HCT116 (cell line): ENCODE data around the gene ITGA4. TPM values are rescaled to one million over a fixed set of nuclear protein-coding genes. Genes with fewer than 3 reads are reported as not detected.

ENCODE experiments used
- ATAC-seq: fragments of 200-7000 bp; cut with Tn5 transposase; 2 replicates; pipeline ENCODE4 v1.9.1; 2020; ENCODE audit warnings: mild to moderate bottlenecking, moderate library complexity
- BruUV-seq: library from RNA; stranded (reverse); fragments of 400-500 nt; replicated peaks from 2 replicates; lab custom pipeline; 2021; lab: Mats Ljungman, UMichigan
- CTCF ChIA-PET: fragments of 300-600 bp; sonication (Branson Sonifier 250); formaldehyde crosslinking; loops from one replicate; lab custom pipeline; 2021; ENCODE audit warnings: antibody characterized with exemption; lab: Charles Lee
- POLR2A ChIA-PET: fragments of 300-600, 350-600 bp; sonication (Branson Sonifier 250); formaldehyde crosslinking; loops from one replicate; lab custom pipeline; 2021; ENCODE audit warnings: antibody characterized with exemption; lab: Charles Lee
- RAD21 ChIA-PET, 2 experiments: fragments of 300-600 bp; sonication (Branson Sonifier 250); formaldehyde crosslinking; loops; one replicate each; lab custom pipeline; 2023; ENCODE audit warnings: low total read pairs in 2 of 2; ENCODE audit not compliant: uncharacterized antibody in 2 of 2, unreplicated experiment in 2 of 2, low non-redundant PET in 1 of 2; lab: Charles Lee
- DNase-seq: peaks from one replicate; pipeline ENCODE4 v3.0.0-alpha.2; 2010; ENCODE audit warnings: low read depth, low spot score
- H2AFZ ChIP-seq: fragments of 200-600 bp; shearing (Covaris generic), sonication (generic); 2 replicates; pipeline ENCODE4 v1.6.1; 2017; ENCODE audit warnings: low read depth, mixed run types, mixed read lengths, antibody characterized with exemption, low read length; ENCODE audit not compliant: poor library complexity, severe bottlenecking
- H3K27ac ChIP-seq: 2 replicates; pipeline ENCODE4 v1.5.1; 2012; ENCODE audit warnings: low read depth, low read length
- H3K27me3 ChIP-seq: fragments of 200-600 bp; sonication (generic); 2 replicates; pipeline ENCODE4 v1.6.1; 2016; ENCODE audit warnings: mixed run types, low read length, mixed read lengths; ENCODE audit not compliant: insufficient read depth
- H3K36me3 ChIP-seq, 2 experiments: fragments of 200-500 bp in 1 of 2; fragments of 200-600 bp in 1 of 2; sonication (Bioruptor generic) in 1 of 2; sonication (generic) in 1 of 2; 2 replicates each; pipeline versions ENCODE4 v1.5.1 to v1.6.1; 2014 to 2016; ENCODE audit warnings: low read length in 2 of 2, inconsistent platforms in 1 of 2, mixed read lengths in 1 of 2, mixed run types in 1 of 2; ENCODE audit not compliant: insufficient read depth in 2 of 2, control insufficient read depth in 1 of 2
- H3K4me1 ChIP-seq, 2 experiments: fragments of 200-600 bp in 1 of 2; sonication (generic) in 1 of 2; 2 replicates each; pipeline versions ENCODE4 v1.5.1 to v1.6.1; 2012 to 2017; ENCODE audit warnings: low read length in 2 of 2, inconsistent platforms in 1 of 2, mild to moderate bottlenecking in 1 of 2, mixed read lengths in 1 of 2, mixed run types in 1 of 2, moderate library complexity in 1 of 2; ENCODE audit not compliant: insufficient read depth in 2 of 2, control insufficient read depth in 1 of 2
- H3K4me2 ChIP-seq: fragments of 200-600 bp; sonication (generic); 2 replicates; pipeline ENCODE4 v1.6.1; 2017; ENCODE audit warnings: mixed run types, low read length, mixed read lengths
- H3K4me3 ChIP-seq, 2 experiments: fragments of 200-600 bp in 1 of 2; sonication (generic) in 1 of 2; replicated peaks in 1 of 2; 2 replicates each; pipeline ENCODE4 v1.5.1; 2011 to 2016; ENCODE audit warnings: low read length in 2 of 2, control low read depth in 1 of 2, low read depth in 1 of 2, mild to moderate bottlenecking in 1 of 2, mixed read lengths in 1 of 2, mixed run types in 1 of 2
- H3K79me2 ChIP-seq: fragments of 200-600 bp; sonication (generic); 2 replicates; pipeline ENCODE4 v1.6.1; 2017; ENCODE audit warnings: mild to moderate bottlenecking, mixed run types, low read length, moderate library complexity, mixed read lengths; ENCODE audit not compliant: insufficient read depth
- H3K9ac ChIP-seq: fragments of 200-600 bp; sonication (generic); 2 replicates; pipeline ENCODE4 v1.6.1; 2016; ENCODE audit warnings: low read length, mixed read lengths
- H3K9me2 ChIP-seq: fragments of 200-600 bp; sonication (generic), shearing (Covaris generic); 2 replicates; pipeline ENCODE4 v1.6.1; 2017; ENCODE audit warnings: mixed run types, mild to moderate bottlenecking, moderate library complexity; ENCODE audit not compliant: insufficient read depth
- H3K9me3 ChIP-seq, 2 experiments: fragments of 200-500 bp in 1 of 2; fragments of 200-600 bp in 1 of 2; sonication (Bioruptor generic) in 1 of 2; sonication (generic) in 1 of 2; 2 replicates each; pipeline ENCODE4 v1.6.1; 2014 to 2017; ENCODE audit warnings: low read length in 2 of 2, mixed read lengths in 2 of 2, inconsistent platforms in 1 of 2, low read depth in 1 of 2, mild to moderate bottlenecking in 1 of 2, mixed run types in 1 of 2, moderate library complexity in 1 of 2; ENCODE audit not compliant: control insufficient read depth in 1 of 2, insufficient read depth in 1 of 2
- H4K20me1 ChIP-seq: fragments of 200-600 bp; sonication (generic), shearing (Covaris generic); 2 replicates; pipeline ENCODE4 v1.6.1; 2017; ENCODE audit warnings: mixed run types, mild to moderate bottlenecking, moderate library complexity; ENCODE audit not compliant: insufficient read depth
- EZH2phosphoT487 ChIP-seq: fragments of 200-600 bp; IDR thresholded peaks from 2 replicates; pipeline ENCODE4 v1.6.1; 2018; ENCODE audit warnings: antibody characterized with exemption, borderline replicate concordance
- JUND ChIP-seq: IDR thresholded peaks from 2 replicates; pipeline ENCODE4 v1.6.1; 2012
- MAX ChIP-seq: IDR thresholded peaks from 2 replicates; pipeline ENCODE4 v1.6.1; 2012
- POLR2AphosphoS5 ChIP-seq: IDR thresholded peaks from 2 replicates; pipeline ENCODE4 v1.6.1; 2011; ENCODE audit warnings: mild to moderate bottlenecking, low read depth, low read length, moderate library complexity
- SIN3A ChIP-seq: IDR thresholded peaks from 2 replicates; pipeline ENCODE4 v1.6.1; 2012; ENCODE audit warnings: low read depth
- SRF ChIP-seq: IDR thresholded peaks from 2 replicates; pipeline ENCODE4 v1.6.1; 2012; ENCODE audit warnings: low read depth
- ZBTB33 ChIP-seq: IDR thresholded peaks from 2 replicates; pipeline ENCODE4 v1.6.1; 2011; ENCODE audit warnings: mild to moderate bottlenecking, low read length, moderate library complexity; ENCODE audit not compliant: insufficient replicate concordance; ENCODE audit errors: extremely low read depth
- ZFX ChIP-seq: fragments of 450-650 bp; IDR thresholded peaks from 2 replicates; pipeline ENCODE4 v1.6.1; 2017
- ZNF274 ChIP-seq: fragments of 200-500 bp; sonication (Bioruptor generic); IDR thresholded peaks from 2 replicates; pipeline ENCODE4 v1.6.1; 2014; ENCODE audit warnings: mild to moderate bottlenecking, low read depth, low read length, inconsistent platforms
- intact Hi-C: fragments of 100-400 bp; cut with micrococcal nuclease; formaldehyde crosslinking; loops from 2 replicates; pipeline ENCODE4 v1.10.0; 2022
- total RNA-seq: library from RNA; stranded (reverse); gene quantifications from one replicate; pipeline ENCODE4 v1.2.1, GENCODE V29; 2021; ENCODE audit not compliant: unreplicated experiment

Gene ITGA4
- total RNA-seq, 1 experiment from 2014 or later = 0.49 TPM

GRCh38 chr2:181468811-181469210 is 11.6 kb downstream of the ITGA4 start:
- H3K4me3 ChIP-seq = no peak overlapping the region
- no peak for DNase-seq
- RAD21 ChIA-PET = no interaction called here
- BruUV-seq = no TSS peak
- H3K27ac ChIP-seq = no peak overlapping the region
- no peaks in the 10 kb centered on the region for H4K20me1 ChIP-seq
- H3K27me3 ChIP-seq = no peaks in the 10 kb centered on the region
- POLR2A ChIA-PET = no interaction called here
- no peaks in the 10 kb centered on the region for H3K9me3 ChIP-seq
- no peaks in the 10 kb centered on the region for H3K79me2 ChIP-seq
- no peak for ATAC-seq
- H2AFZ ChIP-seq = no peak overlapping the region
- intact Hi-C loops = loop anchor here (5.0 to 10.0 kb wide), 2 partner anchors 1176 to 1347 kb away; no protein-coding TSS in a partner anchor
- H3K9ac ChIP-seq = no peak overlapping the region
- TF ChIP-seq ZFX (no peak), MAX (no peak), SRF (no peak), SIN3A (no peak)
- H3K36me3 ChIP-seq = no peaks in the 10 kb centered on the region
- CTCF ChIA-PET = no interaction called here
- H3K4me1 ChIP-seq = no peaks in the 10 kb centered on the region
- no peaks in the 10 kb centered on the region for H3K9me2 ChIP-seq
- H3K4me2 ChIP-seq = no peak overlapping the region

- DNase-seq = no peak
- no peak for TF ChIP-seq JUND
- no peak for TF ChIP-seq ZNF274
- no peak for TF ChIP-seq EZH2phosphoT487
- no peak for TF ChIP-seq POLR2AphosphoS5
- TF ChIP-seq ZBTB33 = no peak
- Histone ChIP-seq H3K79me2 (no peaks in the 10 kb centered on the region), H3K9me2 (no peaks in the 10 kb centered on the region), H3K4me3 (no peak overlapping the region), H3K4me2 (no peak overlapping the region), H3K27me3 (no peaks in the 10 kb centered on the region), H3K36me3 (no peaks in the 10 kb centered on the region), H3K9me3 (no peaks in the 10 kb centered on the region), H3K27ac (no peak overlapping the region), H2AFZ (no peak overlapping the region), H4K20me1 (no peaks in the 10 kb centered on the region), H3K4me1 (no peaks in the 10 kb centered on the region), H3K9ac (no peak overlapping the region)
- RAD21 ChIA-PET = no interaction called here
- BruUV-seq = no TSS peak
- intact Hi-C loops = no loop called here
- POLR2A ChIA-PET = no interaction called here
- no peak for ATAC-seq
- CTCF ChIA-PET = no interaction called here
Measured at GRCh38 chr2:181471226-181471625, 14.0 kb downstream of the ITGA4 start.
